Occipital lobe (tissue), 2 donors: ENCODE measurements around the gene PTPN12. TPM values are rescaled to one million over a fixed set of nuclear protein-coding genes. Genes with fewer than 3 reads are reported as not detected.
A peak's percentile ranks its signal among the peaks of the same experiment; 100 is the strongest.

Experiments used
- DNase-seq: peaks from one replicate; lab custom pipeline; 2025; lab: John Stamatoyannopoulos, UW
- total RNA-seq: library from RNA; depleted of rRNA; stranded (reverse); fragments of >200 nt; gene quantifications from one replicate; pipeline ENCODE4 v1.2.3, GENCODE V29; 2014

The PTPN12 gene
- total RNA-seq, 1 donor from 2014 or later: 136 TPM

DNA sequence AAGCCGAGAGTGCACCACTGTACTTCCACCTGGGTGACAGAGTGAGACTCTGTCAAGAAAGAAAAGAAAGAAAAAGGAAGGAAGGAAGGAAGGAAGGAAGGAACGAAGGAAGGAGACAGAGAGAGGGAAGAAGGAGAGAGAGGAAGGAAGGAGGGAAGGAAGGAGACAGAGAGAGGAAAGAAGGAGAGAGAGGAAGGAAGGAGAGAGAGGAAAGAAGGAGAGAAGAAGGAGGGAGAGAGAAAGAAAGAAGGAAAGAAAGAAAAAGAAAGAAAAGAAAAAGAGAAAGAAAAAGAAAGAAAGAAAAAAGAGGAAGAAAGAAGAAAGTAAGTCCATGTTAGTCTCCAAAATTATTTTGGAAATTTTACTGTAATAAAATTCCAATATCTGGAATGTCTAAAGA lies 125.8 kb downstream of the PTPN12 start:
- no peak for DNase-seq

- DNase-seq: no peak
These were observed 127.6 kb downstream of the PTPN12 start for GRCh38 chr7:77664715-77665114.

GRCh38 chr7:77665161-77665560 lies 128.1 kb downstream of the PTPN12 start:
- no peak for DNase-seq

DNA sequence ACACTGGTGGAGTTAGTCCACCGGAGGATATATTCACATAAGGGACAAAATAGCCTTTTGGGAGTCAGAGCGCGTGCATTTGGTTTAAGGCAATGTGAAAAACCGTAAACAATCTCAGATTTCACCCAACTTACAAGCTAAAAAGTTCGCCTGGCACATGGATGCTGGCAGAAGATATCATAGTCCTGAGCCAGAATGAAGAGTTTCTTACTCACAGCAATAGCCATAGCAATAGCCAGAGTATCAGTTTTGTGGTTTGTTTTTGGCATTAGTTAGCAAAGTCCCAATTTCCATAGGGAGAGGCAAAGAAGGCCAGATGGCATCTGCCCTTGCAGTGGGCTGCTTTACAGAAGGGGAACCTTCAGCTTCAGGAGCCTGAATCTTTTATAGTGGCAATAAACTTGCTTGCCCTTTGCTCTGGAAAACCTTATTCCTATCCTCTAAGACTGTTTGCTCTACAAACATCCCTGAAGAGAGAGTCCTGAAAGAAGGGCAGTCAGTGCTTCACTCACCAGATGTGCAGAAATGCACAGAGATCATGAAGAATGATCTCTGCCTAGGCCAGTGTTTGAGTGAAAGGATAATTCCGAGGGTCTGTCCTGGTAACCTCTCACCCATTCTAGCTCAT lies 130.5 kb downstream of the PTPN12 start:
- DNase-seq: no peak

DNA sequence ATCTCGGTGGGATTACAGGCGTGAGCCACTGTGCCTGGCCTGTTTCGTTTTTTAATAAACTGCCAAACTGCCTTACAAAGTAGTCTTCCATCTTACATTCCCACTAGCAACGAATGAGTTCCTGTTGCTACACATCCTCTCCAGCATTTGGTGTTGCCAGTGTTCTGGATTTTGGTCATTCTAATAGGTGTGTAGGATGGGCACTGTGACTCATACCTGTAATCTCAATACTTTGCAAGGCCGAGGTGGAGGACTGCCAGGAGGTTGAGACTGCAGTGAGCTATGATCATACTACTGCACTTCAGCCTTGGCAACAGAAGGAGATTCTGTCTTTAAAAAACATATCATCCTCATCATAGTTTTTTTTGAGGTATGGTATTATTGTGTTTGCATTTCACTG lies 137.8 kb downstream of the PTPN12 start:
- DNase-seq: peak; percentile 9

- DNase-seq: no peak
These were observed 142.5 kb downstream of the PTPN12 start for GRCh38 chr7:77679608-77680007.

GRCh38 chr7:77680266-77680665 lies 143.2 kb downstream of the PTPN12 start:
- no peak for DNase-seq

- no peak for DNase-seq
These were observed 146.9 kb downstream of the PTPN12 start for GRCh38 chr7:77684030-77684429.

GRCh38 chr7:77685233-77685632 lies 148.1 kb downstream of the PTPN12 start:
- no peak for DNase-seq

- DNase-seq: no peak
These were observed 150.1 kb downstream of the PTPN12 start for GRCh38 chr7:77687100-77687746.

DNA sequence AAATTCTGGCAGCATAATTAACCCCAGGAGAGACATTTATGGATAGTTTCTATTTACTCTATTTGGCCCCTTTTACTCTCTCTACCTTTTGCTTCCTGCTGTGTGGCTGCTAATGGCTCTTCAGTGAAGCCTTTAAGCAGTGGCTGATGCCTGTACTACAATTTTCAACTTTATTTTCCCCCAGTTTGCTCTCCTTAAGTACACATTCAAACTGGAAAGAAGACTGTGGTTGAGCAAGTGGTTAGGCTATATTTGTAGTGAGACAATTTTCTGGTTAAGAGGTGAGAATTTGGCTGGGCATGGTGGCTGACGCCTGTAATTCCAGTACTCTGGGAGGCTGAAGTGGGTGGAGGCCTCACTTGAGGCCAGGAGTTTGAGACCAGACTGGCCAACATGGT lies 150.7 kb downstream of the PTPN12 start:
- DNase-seq: no peak

Other genes starting within 250 kb of the PTPN12 start
- gene GSAP, start 120.9 kb upstream of the PTPN12 start, total RNA-seq: 12.6 TPM
- gene RSBN1L, start 159.2 kb downstream of the PTPN12 start, total RNA-seq: 76.7 TPM